Measurements from ENCODE around the gene SMAD5. TPM values are rescaled to one million over a fixed set of nuclear protein-coding genes. Genes with fewer than 3 reads are reported as not detected.

Gene SMAD5
- total and polyA plus RNA-seq, 2 of the 4 experiments (the other 2 are of a cell fraction) = 37.4 to 101 TPM

DNA sequence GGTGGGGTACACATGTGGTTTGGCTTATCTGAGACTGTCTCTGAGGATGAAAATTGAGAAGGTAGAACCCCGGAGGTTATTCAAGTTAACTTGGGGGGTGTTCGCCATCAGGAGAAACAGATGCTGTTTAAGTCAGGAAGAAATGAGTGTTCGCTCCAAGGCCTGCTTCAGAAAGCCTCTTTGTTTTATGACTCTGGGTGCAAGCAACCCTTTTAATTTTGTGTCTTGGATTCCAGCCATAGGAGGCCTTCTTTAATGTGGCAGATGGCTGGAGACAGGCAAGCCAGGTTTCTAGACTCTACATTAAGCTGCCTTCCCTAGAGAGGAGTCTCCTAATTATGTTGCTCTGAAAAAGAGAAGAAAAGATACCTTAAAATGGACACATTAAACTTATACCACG, 4.2 kb upstream of the SMAD5 start:
- no TSS peak for BruUV-seq (replicated peaks)
- H3K18ac ChIP-seq (ENCODE audit: low read depth, low read length) = no peak overlapping the region
- no peak overlapping the region for H4K8ac ChIP-seq (ENCODE audit: low read depth in 2 of 2, low read length in 2 of 2)
- no peaks in the 10 kb centered on the region; the same call in 1 of the 2 replicates for H3K9me1 ChIP-seq (ENCODE audit: insufficient read depth, low read length)
- ChIA-PET CTCF (interaction anchor here (0.5 kb wide), 1 partner anchor 14 kb away, joined by 3 read pairs; no protein-coding TSS in a partner anchor), POLR2A (ENCODE audit: unreplicated experiment) (no interaction called here)
- ATAC-seq (ENCODE audit: low read depth) = no peak
- dilution Hi-C loops (cut with HindIII; ENCODE audit: low sequenced_read_pairs, unreplicated experiment) = no loop called here
- no peak overlapping the region for H3K4me3 ChIP-seq (ENCODE audit: insufficient read depth, low read depth, low read length)
- H4K91ac ChIP-seq (ENCODE audit: insufficient read depth, low read depth, low read length) = no peak overlapping the region
- H3K23ac ChIP-seq (ENCODE audit: low read depth, low read length) = no peak overlapping the region
- H2BK20ac ChIP-seq (ENCODE audit: low read depth, low read length) = no peak overlapping the region
- intact Hi-C loops (cut with micrococcal nuclease) = no loop called here
- H4K5ac ChIP-seq (ENCODE audit: low read depth, low read length) = no peak overlapping the region
- peaks cover 3 to 5% of the 10 kb centered on the region in 2 experiments; a peak in 1 of 4 replicates for H3K79me1 ChIP-seq (ENCODE audit: low read depth in 1 of 2, low read length in 2 of 2)
- peaks cover 2% of the 10 kb centered on the region for H3K4me1 ChIP-seq (ENCODE audit: control insufficient read depth, insufficient read depth, low read length)
- whole genome bisulfite sequencing, 2 experiments (ENCODE audit: extremely low coverage in 2 of 2, insufficient read length in 1 of 2) = no CpG with 5 or more reads among the region's 4 CpGs
- no peak for DNase-seq
- no peak overlapping the region for H2AK9ac ChIP-seq (replicated peaks; ENCODE audit: low read depth, low read length, poor library complexity)
- no peaks in the 10 kb centered on the region for H3K9me3 ChIP-seq (ENCODE audit: control insufficient read depth, insufficient read depth, low read length)
- in situ Hi-C loops (cut with MboI; ENCODE audit: low sequenced_read_pairs) = no loop called here
- no peak overlapping the region for H2BK120ac ChIP-seq (ENCODE audit: low read depth, low read length)
- H3K27me3 ChIP-seq (ENCODE audit: control insufficient read depth, insufficient read depth, low read length) = peaks cover 22% of the 10 kb centered on the region
- no peaks in the 10 kb centered on the region for H3K36me3 ChIP-seq (ENCODE audit: control insufficient read depth, insufficient read depth, low read length)
- H3K56ac ChIP-seq (ENCODE audit: extremely low read depth, insufficient read depth, low read length) = no peak overlapping the region
- no peak overlapping the region for H3K9ac ChIP-seq (ENCODE audit: low read depth, low read length)
- H2AK5ac ChIP-seq (ENCODE audit: low read depth, low read length) = no peak overlapping the region
- no peak overlapping the region for H2BK5ac ChIP-seq (ENCODE audit: low read depth, low read length, poor library complexity, severe bottlenecking)
- TF ChIP-seq CEBPB (IDR thresholded peaks at IDR 0.05; ENCODE audit: low read depth, low read length) (no peak), BHLHE40 (IDR thresholded peaks at IDR 0.05; ENCODE audit: low read depth, low read length) (no peak), MXI1 (IDR thresholded peaks at IDR 0.05; ENCODE audit: borderline replicate concordance, low read depth, low read length) (no peak), NFE2L2 (IDR thresholded peaks at IDR 0.05; ENCODE audit: low read depth, low read length) (no peak), RFX5 (IDR thresholded peaks at IDR 0.05; ENCODE audit: low read depth, low read length) (no peak)
- TF ChIP-seq, protein P1, sequence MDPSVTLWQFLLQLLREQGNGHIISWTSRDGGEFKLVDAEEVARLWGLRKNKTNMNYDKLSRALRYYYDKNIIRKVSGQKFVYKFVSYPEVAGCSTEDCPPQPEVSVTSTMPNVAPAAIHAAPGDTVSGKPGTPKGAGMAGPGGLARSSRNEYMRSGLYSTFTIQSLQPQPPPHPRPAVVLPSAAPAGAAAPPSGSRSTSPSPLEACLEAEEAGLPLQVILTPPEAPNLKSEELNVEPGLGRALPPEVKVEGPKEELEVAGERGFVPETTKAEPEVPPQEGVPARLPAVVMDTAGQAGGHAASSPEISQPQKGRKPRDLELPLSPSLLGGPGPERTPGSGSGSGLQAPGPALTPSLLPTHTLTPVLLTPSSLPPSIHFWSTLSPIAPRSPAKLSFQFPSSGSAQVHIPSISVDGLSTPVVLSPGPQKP (IDR thresholded peaks at IDR 0.05; ENCODE audit: borderline replicate concordance, low read depth, low read length) = no peak
- peaks cover 2% of the 10 kb centered on the region for H4K20me1 ChIP-seq (ENCODE audit: insufficient read depth, low read length)
- H3K4me2 ChIP-seq (ENCODE audit: low read depth, low read length) = no peak overlapping the region
- no peak overlapping the region for H3K27ac ChIP-seq (ENCODE audit: insufficient read depth, low read length)
- H2AFZ ChIP-seq (replicated peaks; ENCODE audit: low read length, poor library complexity) = no peak overlapping the region
- no peak overlapping the region for H3K4ac ChIP-seq (ENCODE audit: low read depth, low read length)
- no peak overlapping the region for H3K14ac ChIP-seq (replicated peaks; ENCODE audit: low read depth, low read length)
- H2BK15ac ChIP-seq (ENCODE audit: low read depth, low read length) = no peak overlapping the region
